Fibroblast of upper back skin (primary cell): Measurements from ENCODE around the gene ABCC11.
A peak's percentile ranks its signal among the peaks of the same experiment; 100 is the strongest.
"Not testable (repeated sequence)": the region's sequence is repeated elsewhere in the genome, so short reads cannot be mapped to it uniquely, and the experiment has no call there.

ENCODE experiments used
- DNase-seq: peaks from one replicate; pipeline ENCODE4 v3.0.0-alpha.2; 2013

Gene ABCC11

GRCh38 chr16:48246066-48246465, 1.3 kb downstream of the ABCC11 start:
- peak; percentile 13 for DNase-seq

- DNase-seq = no peak
Measured at GRCh38 chr16:48244863-48245195, 2.5 kb downstream of the ABCC11 start.

- DNase-seq = peak; percentile 87
Measured at GRCh38 chr16:48244080-48244862, 3.1 kb downstream of the ABCC11 start, which contains the start of gene LONP2. LONP2 (plus strand) TSS chr16:48244300; CDS start chr16:48244389, 89 bp downstream.

- DNase-seq = not testable (repeated sequence)
Measured at GRCh38 chr16:48240147-48240546, 7.2 kb downstream of the ABCC11 start.

- no peak for DNase-seq
Measured at GRCh38 chr16:48236286-48236685, 11.1 kb downstream of the ABCC11 start.

- DNase-seq = no peak
Measured at GRCh38 chr16:48235556-48236136, 11.7 kb downstream of the ABCC11 start.

GRCh38 chr16:48235058-48235555, 12.2 kb downstream of the ABCC11 start:
- no peak for DNase-seq

- DNase-seq = no peak
Measured at GRCh38 chr16:48234630-48235029, 12.7 kb downstream of the ABCC11 start.

- no peak for DNase-seq
Measured at GRCh38 chr16:48232493-48233040, 14.8 kb downstream of the ABCC11 start.

GRCh38 chr16:48231727-48232492, 15.4 kb downstream of the ABCC11 start:
- peak; percentile 30 for DNase-seq

GRCh38 chr16:48225456-48225855, 21.9 kb downstream of the ABCC11 start:
- DNase-seq = peak; percentile 34

GRCh38 chr16:48223490-48223889, 23.8 kb downstream of the ABCC11 start:
- DNase-seq = no peak

- DNase-seq = no peak
Measured at GRCh38 chr16:48220891-48221290, 26.4 kb downstream of the ABCC11 start.

GRCh38 chr16:48218473-48218872, 28.9 kb downstream of the ABCC11 start:
- peak; percentile 13 for DNase-seq

GRCh38 chr16:48217708-48218107, 29.6 kb downstream of the ABCC11 start:
- DNase-seq = no peak

GRCh38 chr16:48215738-48216137, 31.6 kb downstream of the ABCC11 start:
- no peak for DNase-seq

GRCh38 chr16:48212033-48212432, 35.3 kb downstream of the ABCC11 start:
- no peak for DNase-seq

GRCh38 chr16:48210747-48211146, 36.6 kb downstream of the ABCC11 start:
- DNase-seq = no peak

GRCh38 chr16:48206594-48207242, 40.6 kb downstream of the ABCC11 start:
- DNase-seq = no peak

- no peak for DNase-seq
Measured at GRCh38 chr16:48204825-48205151, 42.6 kb downstream of the ABCC11 start.

- DNase-seq = no peak
Measured at GRCh38 chr16:48203974-48204824, 43.1 kb downstream of the ABCC11 start.
